ENCODE results near the gene BACE1-AS. TPM values are rescaled to one million over a fixed set of nuclear protein-coding genes. Genes with fewer than 3 reads are reported as not detected.

BACE1-AS gene
- total RNA-seq, 4 donors from 2014 or later: 2.3 to 12.0 (median 5.7) TPM

- DNase-seq (ENCODE audit: low spot score) (no peak), ATAC-seq (ENCODE audit: low FRiP score) (no peak)
- TF ChIP-seq, protein P1, sequence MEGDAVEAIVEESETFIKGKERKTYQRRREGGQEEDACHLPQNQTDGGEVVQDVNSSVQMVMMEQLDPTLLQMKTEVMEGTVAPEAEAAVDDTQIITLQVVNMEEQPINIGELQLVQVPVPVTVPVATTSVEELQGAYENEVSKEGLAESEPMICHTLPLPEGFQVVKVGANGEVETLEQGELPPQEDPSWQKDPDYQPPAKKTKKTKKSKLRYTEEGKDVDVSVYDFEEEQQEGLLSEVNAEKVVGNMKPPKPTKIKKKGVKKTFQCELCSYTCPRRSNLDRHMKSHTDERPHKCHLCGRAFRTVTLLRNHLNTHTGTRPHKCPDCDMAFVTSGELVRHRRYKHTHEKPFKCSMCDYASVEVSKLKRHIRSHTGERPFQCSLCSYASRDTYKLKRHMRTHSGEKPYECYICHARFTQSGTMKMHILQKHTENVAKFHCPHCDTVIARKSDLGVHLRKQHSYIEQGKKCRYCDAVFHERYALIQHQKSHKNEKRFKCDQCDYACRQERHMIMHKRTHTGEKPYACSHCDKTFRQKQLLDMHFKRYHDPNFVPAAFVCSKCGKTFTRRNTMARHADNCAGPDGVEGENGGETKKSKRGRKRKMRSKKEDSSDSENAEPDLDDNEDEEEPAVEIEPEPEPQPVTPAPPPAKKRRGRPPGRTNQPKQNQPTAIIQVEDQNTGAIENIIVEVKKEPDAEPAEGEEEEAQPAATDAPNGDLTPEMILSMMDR (IDR thresholded peaks at IDR 0.05): no peak
Observed at GRCh38 chr11:117289795-117290194, 1.4 kb upstream of the BACE1-AS start.

DNA sequence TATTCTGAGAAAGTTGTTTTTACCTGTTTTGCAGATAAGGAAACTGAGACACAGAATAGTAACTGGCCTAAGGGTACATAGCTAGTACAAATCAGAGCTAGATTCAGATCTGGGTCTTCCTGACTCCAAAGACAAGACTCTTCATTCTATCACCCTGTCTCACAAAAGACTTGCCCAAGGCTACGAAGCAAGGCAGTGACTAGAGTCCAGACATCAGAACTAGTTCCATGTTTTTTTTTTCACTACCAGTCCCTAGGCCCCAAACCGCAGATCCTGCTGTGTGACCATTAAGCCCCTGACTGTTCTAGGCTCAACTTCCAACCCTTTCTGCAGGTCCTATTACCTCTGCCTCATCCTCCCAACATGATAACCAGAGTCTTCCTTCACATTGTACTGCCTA is 1.5 kb downstream of the BACE1-AS start:
- TF ChIP-seq, protein P1 (IDR thresholded peaks at IDR 0.05): no peak
- ATAC-seq (ENCODE audit: low FRiP score): no peak
- no peak for DNase-seq (ENCODE audit: low spot score)

- TF ChIP-seq, protein P1 (IDR thresholded peaks at IDR 0.05): no peak
- ATAC-seq (ENCODE audit: low FRiP score): no peak
Observed at GRCh38 chr11:117295438-117296137, 4.4 kb downstream of the BACE1-AS start.

DNA sequence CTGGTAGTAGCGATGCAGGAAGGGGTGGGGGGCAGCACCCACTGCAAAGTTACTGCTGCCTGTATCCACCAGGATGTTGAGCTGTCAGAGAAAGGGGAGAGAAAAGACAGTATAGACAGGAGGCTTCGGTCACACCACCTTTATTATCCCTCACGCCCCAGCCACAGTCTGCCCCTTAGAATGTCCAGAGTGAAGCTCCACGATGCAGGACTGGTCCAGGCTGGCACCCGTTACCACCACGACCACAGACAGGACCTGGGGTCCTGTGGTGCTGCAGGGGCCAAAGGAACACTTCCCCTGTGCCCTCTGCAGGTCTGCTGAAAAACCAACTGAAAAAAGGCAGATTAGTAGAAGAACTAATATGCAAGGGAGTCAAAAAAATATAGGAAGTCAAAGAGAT is 5.7 kb downstream of the BACE1-AS start:
- TF ChIP-seq, protein P1 (IDR thresholded peaks at IDR 0.05): no peak
- DNase-seq (ENCODE audit: low spot score) (no peak), ATAC-seq (ENCODE audit: low FRiP score) (no peak)

More at GRCh38 chr11:117295438-117296137, 4.4 kb downstream of the BACE1-AS start:
- no peak for DNase-seq (ENCODE audit: low spot score)

DNA sequence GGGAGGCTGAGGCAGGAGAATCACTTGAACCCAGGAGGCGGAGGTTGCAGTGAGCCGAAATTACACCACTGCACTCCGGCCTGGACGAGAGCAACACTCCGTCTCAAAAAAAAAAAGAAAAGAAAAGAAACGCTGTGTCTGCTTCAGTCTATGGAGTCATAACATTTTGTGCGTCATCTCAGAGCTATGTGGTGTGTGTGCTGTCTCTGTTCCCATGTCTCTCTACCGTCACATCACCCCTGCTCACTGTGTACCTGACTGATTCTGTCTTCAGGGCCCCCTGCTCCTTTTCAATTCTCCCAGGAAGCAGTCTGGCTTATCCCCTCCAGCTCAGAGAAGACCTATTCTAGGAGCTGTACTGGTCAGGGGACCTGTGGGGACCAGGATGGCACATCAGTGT is 7.0 kb downstream of the BACE1-AS start:
- DNase-seq (ENCODE audit: low spot score): no peak

DNA sequence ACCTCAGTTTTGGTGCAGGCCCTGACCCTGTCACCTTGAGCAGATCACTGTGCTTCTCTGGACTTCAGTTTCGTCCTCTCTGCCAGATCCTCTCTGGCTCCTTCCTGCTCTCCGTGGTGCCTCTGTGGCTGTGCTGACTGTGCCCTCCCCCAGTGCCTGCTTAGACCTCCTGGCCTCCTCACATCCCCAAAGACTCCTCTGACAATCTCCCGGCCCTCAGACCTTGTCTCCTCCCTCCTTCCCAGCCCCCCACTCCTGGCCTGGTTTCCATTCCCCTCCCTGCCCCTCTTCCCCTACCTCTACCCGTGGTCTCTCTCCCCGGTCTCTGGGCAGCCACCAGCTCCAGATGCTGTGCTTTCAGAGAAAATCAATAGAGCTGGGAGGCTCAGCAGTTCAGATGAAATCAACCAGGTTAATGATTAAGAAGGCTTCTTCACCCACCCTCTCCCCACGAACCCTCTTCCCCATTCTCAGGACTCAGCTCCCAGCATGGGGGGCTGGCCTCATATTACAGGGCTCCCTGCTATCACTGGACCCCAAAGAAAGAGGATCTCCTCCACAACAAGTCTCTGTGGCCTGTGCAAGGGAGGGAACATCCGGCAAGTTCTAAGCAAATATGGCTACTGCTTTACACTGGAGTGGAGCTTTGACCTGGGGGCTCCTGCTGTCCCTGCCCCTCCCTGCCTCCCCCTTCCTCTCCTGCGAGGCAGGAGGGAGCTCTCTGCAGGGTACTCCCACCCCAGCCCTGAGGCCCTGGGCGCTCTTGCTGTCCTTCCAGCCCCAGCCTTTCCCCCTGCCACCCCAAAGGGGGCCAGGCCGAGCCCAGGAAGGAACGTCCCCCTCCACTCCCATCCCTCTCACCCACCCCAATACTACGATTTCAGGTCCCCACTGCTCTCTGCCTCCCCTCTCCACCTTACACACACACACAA is 8.5 kb downstream of the BACE1-AS start:
- DNase-seq (ENCODE audit: low spot score) (no peak), ATAC-seq (ENCODE audit: low FRiP score) (no peak)
- TF ChIP-seq, protein P1 (IDR thresholded peaks at IDR 0.05): no peak

More for the DNA sequence above, 7.0 kb downstream of the BACE1-AS start:
- no peak for ATAC-seq (ENCODE audit: low FRiP score)
- TF ChIP-seq, protein P1 (IDR thresholded peaks at IDR 0.05): no peak
